Hematopoietic multipotent progenitor cell treated with erythropoietin and hydrocortisone succinate and interleukin-3 and kit ligand, for 8 days (in vitro differentiated cells): Measurements from ENCODE around the gene SRP72.
"Not testable (repeated sequence)": the region's sequence is repeated elsewhere in the genome, so short reads cannot be mapped to it uniquely, and the experiment has no call there.

Source experiments
- DNase-seq: peaks from one replicate; pipeline ENCODE4 v3.0.0-alpha.2; 2015

SRP72 gene, protein sequence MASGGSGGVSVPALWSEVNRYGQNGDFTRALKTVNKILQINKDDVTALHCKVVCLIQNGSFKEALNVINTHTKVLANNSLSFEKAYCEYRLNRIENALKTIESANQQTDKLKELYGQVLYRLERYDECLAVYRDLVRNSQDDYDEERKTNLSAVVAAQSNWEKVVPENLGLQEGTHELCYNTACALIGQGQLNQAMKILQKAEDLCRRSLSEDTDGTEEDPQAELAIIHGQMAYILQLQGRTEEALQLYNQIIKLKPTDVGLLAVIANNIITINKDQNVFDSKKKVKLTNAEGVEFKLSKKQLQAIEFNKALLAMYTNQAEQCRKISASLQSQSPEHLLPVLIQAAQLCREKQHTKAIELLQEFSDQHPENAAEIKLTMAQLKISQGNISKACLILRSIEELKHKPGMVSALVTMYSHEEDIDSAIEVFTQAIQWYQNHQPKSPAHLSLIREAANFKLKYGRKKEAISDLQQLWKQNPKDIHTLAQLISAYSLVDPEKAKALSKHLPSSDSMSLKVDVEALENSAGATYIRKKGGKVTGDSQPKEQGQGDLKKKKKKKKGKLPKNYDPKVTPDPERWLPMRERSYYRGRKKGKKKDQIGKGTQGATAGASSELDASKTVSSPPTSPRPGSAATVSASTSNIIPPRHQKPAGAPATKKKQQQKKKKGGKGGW

DNA sequence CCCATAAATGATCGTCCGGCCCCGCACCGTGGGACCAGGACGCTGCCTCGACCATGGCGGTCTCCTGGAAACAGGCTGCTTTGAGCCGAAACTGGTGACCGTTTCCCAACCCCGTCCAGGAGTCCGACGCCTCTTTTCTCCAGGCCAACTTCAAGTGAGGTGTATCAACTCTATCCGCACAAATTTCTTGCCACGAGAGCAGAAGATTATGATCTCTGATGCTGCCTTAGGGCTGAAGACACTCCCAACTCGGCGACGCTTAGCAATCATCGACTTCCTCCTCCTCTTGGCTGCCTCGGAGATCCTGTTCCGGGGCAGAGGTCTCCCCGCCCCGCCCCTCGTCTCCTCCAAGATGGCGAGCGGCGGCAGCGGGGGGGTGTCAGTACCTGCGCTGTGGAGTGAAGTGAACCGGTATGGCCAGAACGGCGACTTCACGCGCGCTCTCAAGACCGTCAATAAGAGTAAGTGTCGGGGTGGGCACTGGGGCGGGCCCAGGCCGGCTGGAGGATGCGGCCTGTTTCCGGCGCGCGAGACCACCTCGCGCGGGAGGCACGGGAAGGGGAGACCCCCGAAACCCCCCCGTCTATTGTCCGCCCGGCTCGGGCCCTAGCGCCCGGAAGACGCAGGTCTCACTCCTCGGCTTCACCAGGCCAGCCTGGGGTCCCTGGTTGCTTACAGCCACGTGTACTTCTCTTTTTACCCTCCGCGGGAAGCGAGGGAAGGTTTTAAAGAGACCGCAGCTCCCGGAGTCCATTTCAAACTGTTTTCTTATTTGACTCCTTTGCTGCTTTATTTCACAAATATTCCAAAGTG, at the start of gene SRP72:
TSS of gene SRP72 (plus strand) at position 334 of the 813 bp plus-strand sequence. CDS start at position 353, 19 bp downstream.
- peak; percentile 97 for DNase-seq

DNA sequence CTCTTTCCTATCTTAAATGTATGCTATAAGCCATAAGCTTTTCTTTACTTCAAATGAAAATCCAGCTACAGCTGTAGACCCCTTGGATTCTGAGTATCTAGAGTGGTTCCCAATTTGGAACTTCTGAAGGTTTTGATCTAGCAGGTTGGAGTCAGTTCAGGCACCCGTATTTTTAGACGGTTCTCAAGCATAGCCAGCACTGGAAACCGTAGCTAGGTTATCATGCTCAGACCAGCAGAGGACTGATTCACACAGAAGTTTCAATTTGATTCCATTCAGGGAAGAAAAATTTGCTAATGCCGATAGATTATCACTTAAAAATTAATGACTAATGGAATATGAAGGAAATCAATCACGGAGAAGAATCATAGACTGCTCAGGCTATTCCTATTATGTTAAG, 43.2 kb upstream of the SRP72 start:
- no peak for DNase-seq

DNA sequence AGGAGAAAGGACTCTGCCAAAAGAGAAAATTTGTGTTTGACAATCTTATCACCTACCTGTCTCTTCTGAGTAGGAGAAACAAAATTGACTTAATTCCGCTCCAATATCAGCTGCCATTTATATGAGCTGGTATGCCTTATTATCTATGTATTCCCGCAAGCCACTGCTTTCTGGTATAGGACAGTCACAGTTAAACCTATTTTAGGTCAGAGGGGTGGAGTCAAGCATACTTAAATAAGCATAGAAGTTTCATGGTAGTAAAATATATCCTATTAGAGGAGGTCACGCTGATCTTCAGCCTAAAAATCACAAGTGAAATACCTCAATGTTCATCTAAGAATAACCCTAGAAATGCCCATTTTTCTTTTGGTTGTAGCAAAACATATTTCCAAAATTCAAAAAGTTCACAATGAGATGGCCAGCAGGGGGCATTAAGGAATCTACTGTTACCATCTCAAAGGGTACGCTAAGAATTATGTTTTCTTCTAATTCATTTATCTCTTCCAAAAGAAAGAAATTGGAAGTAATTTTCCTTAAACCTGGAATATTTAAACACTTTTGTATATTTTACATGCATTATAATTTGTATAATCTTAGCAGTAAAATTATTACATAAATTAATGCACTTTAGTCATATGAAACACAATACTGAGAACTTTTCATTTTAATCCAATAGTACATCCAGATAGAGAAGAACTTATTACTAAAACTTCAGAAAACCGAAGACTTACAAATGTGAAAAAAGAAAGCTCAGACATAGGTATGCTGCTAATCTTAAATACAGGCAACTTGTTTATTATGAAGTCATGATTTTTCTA, 42.5 kb upstream of the SRP72 start:
- DNase-seq, result peak; percentile 65

DNA sequence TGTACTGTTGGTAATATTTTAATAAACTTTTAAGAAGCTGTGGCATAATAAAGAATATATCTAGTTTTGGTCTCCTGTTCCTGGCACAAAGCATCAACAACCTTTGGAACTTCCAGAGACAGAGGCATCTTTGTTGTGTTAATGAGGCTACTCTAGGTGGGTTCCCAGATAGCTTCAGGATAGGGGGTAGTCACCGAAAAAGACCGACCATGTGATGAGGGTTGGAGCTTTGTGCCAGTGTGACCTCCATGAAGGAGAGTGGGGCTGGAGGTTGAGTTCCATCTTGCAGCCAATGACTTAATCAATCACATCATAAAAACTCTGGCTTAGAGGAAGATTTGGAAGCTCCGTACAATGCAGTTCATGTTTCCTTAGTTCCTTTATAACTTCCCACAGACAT, 41.9 kb upstream of the SRP72 start:
- no peak for DNase-seq

DNA sequence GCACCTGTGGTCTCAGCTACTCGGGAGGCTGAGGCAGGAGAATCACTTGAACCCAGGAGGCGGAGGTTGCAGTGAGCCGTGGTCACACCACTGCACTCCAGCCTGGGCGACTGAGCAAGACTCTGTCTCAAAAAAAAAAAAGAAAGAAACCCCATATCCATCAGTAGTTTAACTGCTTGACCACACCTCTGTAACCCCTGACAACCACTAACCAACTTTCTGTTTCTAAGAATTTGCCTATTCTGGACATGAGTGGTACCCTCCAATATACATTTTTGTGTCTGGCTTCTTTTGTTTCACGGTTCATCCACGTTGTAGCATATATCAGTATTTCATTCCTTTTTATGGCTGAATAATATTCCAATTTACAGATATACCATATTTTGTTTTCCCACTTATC, 41.1 kb upstream of the SRP72 start:
- no peak for DNase-seq

DNA sequence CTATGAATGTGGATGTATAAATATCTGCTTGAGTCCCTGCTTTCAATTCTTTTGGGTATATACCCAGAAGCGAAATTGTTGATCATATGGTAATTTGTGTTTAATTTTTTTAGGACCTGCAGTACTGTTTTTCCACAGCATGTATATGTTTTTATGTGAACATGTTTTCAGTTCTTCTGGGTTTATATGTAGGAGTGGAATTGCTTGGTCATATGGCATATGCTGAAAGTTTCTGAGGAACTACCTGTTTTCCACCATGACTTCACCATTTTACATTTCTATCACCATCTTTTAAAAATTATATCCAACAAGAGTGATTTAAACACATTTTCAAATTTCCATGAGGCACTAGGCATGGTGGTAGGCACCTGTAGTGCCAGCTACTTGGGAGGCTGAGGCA, 40.2 kb upstream of the SRP72 start:
- DNase-seq, result no peak

DNA sequence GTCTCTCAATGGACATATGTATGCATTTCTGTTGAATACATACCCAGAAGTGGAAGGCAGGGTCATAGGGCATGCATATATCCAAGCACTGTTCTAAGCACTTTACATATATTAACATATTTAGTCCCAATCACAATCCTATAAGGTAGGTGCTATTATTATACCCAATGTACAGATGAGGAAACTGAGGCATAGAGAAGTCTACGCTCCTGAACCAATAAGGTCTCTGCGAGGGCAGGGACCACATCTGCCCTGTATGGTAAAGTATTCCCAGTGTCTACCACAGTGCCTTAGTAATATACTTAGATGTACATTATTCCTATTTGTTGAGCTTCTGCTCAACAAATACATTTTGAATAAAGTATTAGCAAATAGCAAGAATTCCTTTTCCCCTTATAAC, 37.2 kb upstream of the SRP72 start:
- DNase-seq, result no peak

DNA sequence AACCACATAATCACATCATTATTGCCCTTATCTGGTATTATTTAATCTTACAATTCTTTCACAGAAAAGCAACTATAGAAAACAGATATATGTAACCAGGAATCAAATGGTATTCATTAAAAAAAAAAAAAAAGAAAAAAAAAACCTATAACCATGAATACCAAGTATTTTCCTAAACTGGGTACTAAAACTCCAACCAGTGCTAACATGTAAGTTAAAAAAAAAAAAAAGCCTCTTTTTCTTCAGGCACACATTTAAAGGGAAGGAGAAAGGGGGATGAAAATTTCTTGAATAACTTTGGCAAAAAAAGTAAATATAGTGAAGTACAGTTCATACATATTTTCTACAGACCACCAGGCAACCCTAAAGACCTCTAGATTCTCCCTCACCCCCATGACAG, 34.1 kb upstream of the SRP72 start:
- no peak for DNase-seq

DNA sequence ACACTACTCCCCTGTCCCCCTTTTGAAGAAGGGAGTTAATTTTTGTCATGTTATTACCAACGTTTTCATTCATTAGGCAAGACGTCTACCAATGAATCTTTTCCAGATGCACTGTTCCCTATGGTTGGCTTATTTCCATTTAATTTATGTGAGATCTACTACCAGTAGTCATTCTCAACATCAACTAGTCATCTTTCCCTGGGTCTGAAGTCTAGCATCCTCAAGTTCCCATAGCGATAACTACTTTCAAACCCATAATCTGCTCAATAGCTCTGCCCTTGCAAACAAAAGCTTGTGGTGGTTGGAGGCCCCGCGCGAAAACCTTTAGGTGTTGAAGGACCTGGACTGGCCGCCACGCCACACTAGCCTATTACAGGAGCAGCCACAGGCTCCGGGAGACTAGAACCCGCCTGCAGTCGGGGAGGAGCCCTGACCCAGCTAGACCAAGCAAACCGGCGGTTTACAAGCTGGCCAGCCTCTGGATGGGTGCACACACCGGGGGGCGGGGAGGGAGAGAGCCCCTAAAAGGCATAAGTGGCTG, 32.7 kb upstream of the SRP72 start:
- DNase-seq, result peak; percentile 73

DNA sequence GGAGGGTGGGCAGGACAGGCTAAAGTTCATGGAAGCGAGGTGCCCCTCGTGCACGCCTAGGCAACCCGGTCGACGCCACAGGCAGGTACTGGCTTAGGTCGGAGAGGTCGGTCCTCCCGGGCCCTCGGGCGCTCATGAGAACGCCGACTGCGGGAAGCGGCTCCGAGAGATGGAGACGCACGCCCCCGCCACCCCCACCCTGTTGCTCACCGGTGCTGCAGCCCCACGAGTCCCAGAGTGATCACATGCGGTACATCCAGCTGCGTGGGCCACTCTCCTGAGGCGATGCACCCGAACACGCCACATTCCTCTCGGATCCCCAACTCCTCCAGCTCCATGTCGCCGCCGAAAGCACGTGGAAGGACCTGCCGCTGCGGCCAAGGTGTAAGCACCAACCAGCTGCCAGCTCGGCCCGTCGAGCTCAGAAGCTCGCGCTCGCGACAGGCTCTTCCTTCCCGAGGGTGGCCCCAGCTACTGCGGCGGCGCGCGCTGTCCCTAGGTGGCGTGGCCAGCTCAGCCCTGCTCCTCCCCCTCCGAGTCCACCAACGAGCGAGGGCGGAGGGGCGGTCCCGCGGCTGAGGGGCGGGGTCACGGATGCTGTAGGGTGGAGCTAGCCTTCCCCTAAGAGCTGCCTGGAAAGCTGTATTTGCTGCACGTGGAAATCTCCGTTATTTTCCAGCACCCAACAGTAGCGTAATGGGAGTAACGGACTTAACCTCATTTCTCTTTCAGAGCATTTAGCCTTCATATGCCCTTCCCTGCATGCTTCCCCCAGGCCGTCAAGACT, 32.1 kb upstream of the SRP72 start, which contains the start of gene PPAT:
TSS of gene PPAT (minus strand) at position 476 of the 787 bp plus-strand sequence. CDS start at position 338, 138 bp downstream.
- DNase-seq, result peak; percentile 97

DNA sequence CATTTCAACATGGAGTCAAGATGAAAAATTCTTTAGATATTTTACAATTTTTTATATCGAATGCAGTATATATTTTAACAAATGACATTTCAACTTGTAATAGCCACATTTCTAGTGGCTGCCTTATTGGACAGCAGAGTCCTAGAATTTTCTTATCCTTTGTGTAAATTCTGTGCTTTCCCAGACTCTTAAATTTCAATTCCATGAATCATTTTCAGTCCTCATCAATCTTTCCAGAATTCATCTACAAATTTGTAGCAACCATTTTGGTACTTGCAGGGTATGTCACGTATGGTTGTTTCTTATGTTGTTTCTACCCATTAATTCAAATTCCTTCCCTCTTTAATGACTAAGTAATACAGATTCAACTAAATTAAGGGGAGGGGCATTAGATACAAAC, 28.7 kb upstream of the SRP72 start:
- no peak for DNase-seq

DNA sequence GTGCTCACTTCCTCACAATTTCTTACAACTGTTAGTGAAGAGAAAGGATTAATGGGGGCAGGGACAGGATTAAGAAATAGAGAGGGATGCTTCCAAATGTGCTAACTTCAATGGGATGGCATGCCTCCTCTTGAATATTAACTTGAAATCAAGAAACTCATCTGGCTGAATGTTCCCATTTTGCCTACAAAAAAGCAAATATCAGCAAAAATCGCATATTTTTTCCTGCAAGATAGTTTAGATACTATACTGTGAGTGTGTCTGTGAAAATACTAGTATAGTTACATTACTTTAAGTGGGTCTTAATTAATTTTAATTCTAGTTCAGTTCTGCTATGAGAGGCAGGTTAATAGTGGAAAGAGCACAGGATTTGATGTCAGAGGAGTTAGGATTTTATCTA, 26.4 kb upstream of the SRP72 start:
- DNase-seq, result no peak

DNA sequence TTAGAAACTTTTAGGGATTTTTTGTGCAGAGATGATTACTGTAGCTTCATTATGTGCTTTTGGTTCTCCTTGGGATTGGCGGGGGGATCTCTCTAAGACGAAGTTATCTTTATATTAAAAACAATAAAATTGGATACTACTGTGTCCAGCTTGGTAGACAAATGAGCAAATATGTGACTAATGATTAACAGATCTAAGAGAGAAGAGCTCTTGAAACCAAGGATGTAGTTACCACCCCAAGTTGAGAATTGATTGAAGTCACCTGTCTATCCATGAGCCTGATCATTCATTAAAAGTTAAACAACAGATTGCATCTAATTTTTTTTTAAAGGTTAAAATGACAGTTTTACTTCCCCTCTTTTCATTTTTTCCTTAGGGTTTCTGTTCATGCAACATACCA, 22.7 kb upstream of the SRP72 start:
- no peak for DNase-seq

DNA sequence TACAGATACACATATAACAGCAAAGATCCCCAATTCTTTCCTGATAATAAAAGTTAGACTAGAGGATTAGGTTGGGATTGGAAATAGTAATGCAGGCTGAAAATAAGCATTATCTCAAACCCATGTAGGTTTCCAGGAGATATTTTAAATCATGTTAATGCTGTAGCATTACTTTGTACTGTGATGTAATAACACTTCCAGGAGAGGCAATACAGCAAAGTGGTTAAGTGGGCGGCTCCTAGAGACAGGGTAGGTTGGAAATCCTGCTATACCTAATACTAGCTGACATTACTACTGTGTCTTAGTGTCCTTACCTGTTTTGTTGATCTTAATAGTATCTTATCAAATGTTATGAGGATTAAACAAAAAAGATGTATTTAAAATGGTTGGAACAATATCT, 21.7 kb upstream of the SRP72 start:
- DNase-seq, result no peak

DNA sequence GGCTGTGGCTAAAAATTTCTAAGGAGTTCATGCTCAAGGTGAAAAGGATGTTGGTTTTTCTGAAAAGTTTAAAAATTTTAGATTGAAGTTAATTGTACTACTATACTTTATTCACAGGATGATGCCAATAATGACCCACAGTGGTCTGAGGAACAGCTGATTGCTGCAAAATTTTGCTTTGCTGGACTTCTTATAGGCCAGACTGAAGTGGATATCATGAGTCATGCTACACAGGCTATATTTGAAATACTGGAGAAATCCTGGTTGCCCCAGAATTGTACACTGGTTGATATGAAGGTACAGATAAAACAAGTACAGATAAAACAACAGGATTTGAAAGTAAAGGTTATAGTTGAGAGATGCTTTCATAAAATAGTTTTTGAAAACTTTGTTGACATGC, 19.1 kb upstream of the SRP72 start:
- no peak for DNase-seq

DNA sequence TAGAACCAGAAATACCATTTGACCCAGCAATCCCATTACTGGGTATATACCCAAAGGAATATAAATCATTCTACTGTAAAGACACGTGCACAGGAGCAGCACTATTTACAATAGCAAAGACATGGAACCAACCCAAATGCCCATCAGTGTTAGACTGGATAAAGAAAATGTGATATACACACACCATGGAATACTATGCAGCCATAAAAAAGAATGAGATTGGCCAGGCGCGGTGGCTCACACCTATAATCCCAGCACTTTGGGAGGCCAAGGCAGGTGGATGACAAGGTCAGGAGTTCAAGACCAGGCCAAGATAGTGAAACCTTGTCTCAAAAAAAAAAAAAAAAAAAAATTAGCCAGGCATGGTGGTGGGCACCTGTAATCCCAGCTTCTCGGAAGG, 17.9 kb upstream of the SRP72 start:
- DNase-seq, result not testable (repeated sequence)

DNA sequence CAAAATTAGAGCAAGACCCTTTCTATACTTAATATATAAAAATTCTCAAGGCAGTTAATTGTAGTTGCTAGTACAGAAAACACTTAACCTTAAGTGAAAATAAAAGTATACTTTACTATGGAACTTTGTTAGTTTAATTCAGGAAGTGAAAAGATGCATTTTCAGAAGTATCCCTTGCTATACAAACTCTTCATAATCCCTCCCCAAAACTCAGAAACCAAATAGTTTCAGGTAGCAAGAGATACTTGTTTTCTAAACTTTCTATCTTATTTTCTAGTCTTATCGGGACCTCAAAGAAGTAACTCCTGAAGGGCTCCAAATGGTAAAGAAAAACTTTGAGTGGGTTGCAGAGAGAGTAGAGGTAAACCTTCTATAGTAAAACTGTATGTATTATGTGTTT, 17.1 kb upstream of the SRP72 start:
- no peak for DNase-seq

DNA sequence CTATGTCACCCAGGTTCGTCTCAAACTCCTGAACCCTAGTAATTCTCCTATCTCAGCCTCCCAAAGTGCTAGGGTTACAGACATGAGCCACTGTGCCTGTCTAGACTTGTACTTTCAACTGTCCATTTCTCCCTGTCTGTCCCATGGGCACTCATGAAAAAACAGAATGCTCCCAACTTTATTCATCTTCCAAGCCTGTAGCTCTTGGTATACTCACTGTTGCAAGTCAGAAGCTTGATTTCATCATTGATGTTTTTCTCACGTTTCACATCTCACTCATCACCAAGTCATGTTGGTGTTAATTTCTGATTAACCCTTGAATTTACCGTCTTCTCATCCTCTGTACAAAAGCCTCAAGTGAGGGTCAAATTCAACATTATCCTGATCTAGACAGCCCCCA, 7.3 kb upstream of the SRP72 start:
- no peak for DNase-seq

DNA sequence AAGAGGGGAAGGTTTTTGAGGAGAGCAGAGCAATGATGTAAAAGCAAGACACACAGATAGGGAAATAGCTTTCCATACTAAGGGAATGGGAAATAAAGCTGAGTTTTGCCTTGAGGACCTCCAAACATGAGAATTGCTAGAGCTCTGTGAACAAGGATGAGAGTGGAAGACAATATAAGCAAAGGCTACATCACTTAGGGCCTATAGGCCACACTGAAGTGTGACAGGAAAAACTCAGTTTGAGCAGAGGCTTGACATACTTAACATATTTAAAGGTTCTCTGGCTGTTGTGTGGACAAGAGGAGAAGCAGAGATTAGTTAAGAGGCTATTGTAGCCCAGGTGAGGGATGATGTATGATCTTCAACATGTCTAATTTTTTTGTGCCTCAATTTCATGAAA, 5.3 kb upstream of the SRP72 start:
- DNase-seq, result no peak

DNA sequence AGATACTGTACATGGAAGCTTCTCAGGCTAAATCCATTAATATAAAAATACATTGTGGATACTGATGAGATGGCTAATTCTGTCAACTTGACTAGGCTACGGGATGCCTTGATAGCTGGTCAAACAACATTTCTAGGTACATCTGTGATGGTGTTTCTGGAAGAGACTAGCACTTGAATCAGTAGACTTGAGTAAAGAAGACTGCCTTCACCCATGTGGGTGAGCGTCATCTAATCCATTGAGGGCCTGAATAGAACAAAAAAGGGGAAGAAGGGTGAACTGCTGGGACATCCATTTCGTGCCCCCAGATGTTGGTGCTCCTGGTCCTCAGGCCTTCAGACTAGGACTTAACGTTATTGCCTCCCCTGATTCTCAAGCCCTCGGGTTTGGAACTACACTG, 3.7 kb upstream of the SRP72 start:
- DNase-seq, result no peak

DNA sequence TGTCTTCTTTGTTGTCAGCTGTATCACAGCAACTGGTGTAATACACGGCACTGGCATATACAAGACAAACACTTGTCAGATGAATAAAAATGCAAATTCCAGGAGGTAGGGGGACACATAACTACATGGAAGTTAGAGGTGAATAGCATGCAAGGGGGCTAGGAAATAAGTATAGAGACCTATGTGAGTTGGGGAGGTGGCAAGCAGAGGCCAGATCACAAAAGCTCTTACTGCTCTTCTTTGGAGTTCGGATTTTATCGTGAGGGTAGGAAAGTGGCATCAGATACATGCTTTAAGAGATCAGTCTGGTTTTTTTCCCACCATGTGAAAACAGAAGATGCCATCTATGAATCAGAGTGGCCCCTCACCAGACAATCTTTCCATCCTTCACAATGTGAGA, 2.8 kb upstream of the SRP72 start:
- no peak for DNase-seq
